Measurements from ENCODE around the gene PRKCA. TPM values are rescaled to one million over a fixed set of nuclear protein-coding genes. Genes with fewer than 3 reads are reported as not detected.

Gene PRKCA
- polyA plus RNA-seq, 2 of the 4 experiments (the other 2 are of a cell fraction) = 28.8 to 65.0 TPM

DNA sequence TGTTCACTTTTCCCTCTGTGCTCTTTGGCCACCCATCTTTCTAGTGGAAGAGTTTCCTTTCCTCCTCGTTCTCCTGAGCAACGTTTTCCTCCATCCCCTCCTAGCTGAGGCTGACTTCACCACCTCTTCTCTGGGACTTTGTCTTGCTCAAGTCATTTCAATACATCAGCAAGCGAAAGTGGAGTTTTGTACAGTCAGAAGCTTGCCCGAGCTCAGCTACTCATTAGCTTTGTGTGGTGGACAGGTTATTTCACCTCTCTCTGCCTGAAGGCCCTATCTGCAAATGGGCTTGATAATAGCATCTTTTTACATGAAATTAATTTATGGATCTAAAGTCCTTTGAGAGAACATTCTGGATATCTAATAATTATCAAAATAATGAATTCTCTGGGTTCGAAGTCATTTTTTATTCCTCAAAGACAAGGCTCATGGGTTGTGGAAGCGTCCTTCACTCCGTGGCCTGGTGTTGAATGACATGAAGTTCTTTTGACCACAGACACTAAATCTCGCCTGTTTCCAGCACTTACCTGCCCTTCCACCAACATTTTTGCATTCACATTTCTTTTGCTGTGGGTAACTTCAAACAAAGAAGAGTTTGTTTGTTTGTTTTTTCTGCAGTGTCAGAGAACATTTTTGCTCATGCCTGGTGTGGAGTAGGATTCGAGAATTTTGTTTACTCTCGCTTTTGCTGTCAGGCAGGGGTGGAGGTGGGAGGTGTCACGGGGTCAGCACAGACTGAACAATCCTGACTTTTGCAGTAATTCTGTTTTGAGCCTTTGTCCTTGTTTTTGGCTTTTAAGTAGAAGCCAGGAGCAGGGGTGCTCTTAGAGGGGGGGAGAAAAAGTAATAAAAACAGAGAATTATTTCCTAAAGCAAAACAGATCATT lies 377.5 kb downstream of the PRKCA start:
- no peak for DNase-seq (ENCODE audit: low read depth in 1 of 2, low spot score in 1 of 2)
- ATAC-seq = no peak
- no peak for FAIRE-seq
- POLR2A ChIA-PET = no interaction called here
- Histone ChIP-seq H3K9me3 (0 out of 3 replicates have a peak, but pooled peaks cover 3% of the 10 kb centered on the region), H3K4me2 (peak overlapping the region; percentile 17; the same call in 1 of the 3 replicates), H3K4me1 (peaks cover 47% of the 10 kb centered on the region), H3K4me3 (no peak overlapping the region), H3K27ac (peak overlapping the region; percentile 18 to 31; a peak in 2 of 6 replicates)
- TF ChIP-seq CHD2 (IDR thresholded peaks at IDR 0.05; ENCODE audit: low read length, partially characterized antibody) = no peak
- TF ChIP-seq, protein P1, sequence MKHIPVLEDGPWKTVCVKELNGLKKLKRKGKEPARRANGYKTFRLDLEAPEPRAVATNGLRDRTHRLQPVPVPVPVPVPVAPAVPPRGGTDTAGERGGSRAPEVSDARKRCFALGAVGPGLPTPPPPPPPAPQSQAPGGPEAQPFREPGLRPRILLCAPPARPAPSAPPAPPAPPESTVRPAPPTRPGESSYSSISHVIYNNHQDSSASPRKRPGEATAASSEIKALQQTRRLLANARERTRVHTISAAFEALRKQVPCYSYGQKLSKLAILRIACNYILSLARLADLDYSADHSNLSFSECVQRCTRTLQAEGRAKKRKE (CRISPR knock-in tag; IDR thresholded peaks at IDR 0.05; ENCODE audit: low read depth) = no peak
- no peak for TF ChIP-seq HOXB13 (CRISPR knock-in tag; IDR thresholded peaks at IDR 0.05; ENCODE audit: low read depth)
- WGBS (ENCODE audit: missing lambda C conversion rate) = 74% methylated on average over 11 of the region's 11 CpGs
- CTCF ChIA-PET = interaction anchor here (0.9 to 2.0 kb wide), 3 partner anchors 8 to 480 kb away, joined by 3 to 8 read pairs (median 5); no protein-coding TSS in a partner anchor

DNA sequence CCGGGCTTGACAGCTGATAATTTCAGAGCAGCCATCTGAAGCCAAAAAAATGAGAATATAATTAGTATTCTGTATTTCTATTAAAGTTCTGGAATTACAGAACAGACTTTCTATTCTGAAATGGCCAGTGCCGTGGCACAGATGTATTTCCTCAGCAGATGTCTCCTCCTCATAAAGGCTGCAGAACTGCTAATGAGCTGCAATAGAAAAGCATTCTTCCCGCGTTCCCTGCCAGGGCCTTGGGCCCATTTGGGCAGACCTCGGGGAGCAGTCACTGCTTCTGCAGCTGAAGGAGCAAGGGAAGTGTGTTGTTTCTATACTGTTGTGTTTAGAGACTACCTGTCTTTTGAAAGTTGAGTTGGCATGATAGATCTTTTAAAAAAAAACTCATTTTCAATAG lies 379.9 kb downstream of the PRKCA start:
- POLR2A ChIA-PET = no interaction called here
- WGBS (ENCODE audit: missing lambda C conversion rate) = 95% methylated on average over 5 of the region's 5 CpGs
- no peak overlapping the region for H3K4me2 ChIP-seq
- no peak overlapping the region for H3K4me3 ChIP-seq
- H3K9me3 ChIP-seq = 0 out of 3 replicates have a peak, but pooled peaks cover 3% of the 10 kb centered on the region
- FAIRE-seq = no peak
- H3K4me1 ChIP-seq = peaks cover 32% of the 10 kb centered on the region
- ATAC-seq = no peak
- CTCF ChIA-PET = interaction anchor here (1.0 to 3.8 kb wide), 3 partner anchors 8 to 517 kb away, joined by 3 to 24 read pairs (median 4); no protein-coding TSS in a partner anchor
- no peak for TF ChIP-seq EHF (CRISPR knock-in tag; IDR thresholded peaks at IDR 0.05)
- TF ChIP-seq CBX2 (IDR thresholded peaks at IDR 0.05; ENCODE audit: borderline replicate concordance, low read depth) = no peak
- no peak for TF ChIP-seq POLR2A (IDR thresholded peaks at IDR 0.05; ENCODE audit: low read length)
- no peak for TF ChIP-seq HDAC2 (IDR thresholded peaks at IDR 0.05)
- no peak for DNase-seq (ENCODE audit: low read depth in 1 of 2, low spot score in 1 of 2)
- no peak overlapping the region for H3K27ac ChIP-seq

DNA sequence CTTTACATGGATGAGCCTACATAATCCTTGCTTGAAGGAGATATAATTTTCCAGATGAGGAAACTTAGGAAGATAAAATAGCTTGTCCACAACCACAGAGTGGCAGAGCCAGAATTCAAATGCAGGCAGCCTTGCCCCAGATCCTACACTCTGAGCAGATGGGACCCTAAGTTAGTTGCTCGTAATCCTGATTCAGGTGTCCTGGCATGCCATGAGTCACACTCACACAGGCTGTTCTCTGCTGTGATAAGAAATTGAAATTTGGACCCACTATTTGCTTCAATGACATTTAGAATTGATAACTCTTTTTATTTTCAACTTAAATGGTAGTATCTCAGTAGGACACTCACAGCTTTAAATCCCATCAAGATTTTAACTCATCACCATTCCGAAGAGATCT lies 381.8 kb downstream of the PRKCA start:
- WGBS (ENCODE audit: missing lambda C conversion rate) = 72% methylated on average over 2 of the region's 2 CpGs
- Histone ChIP-seq H3K9me3 (no peaks in the 10 kb centered on the region), H3K27ac (no peak overlapping the region), H3K4me2 (0 out of 3 replicates have a peak overlapping the region, but pooled peaks have one; percentile 1), H3K4me1 (peaks cover 35% of the 10 kb centered on the region), H3K4me3 (no peak overlapping the region)
- POLR2A ChIA-PET = no interaction called here
- CTCF ChIA-PET = interaction anchor here (0.6 to 3.8 kb wide), 5 partner anchors 10 to 1595 kb away, joined by 3 to 24 read pairs (median 3); no protein-coding TSS in a partner anchor
- no peak for FAIRE-seq
- DNase-seq (ENCODE audit: low read depth in 1 of 2, low spot score in 1 of 2) = no peak
- TF ChIP-seq POLR2AphosphoS2 (conservative IDR thresholded peaks at IDR 0.05; ENCODE audit: low read length) (no peak), MYC (IDR thresholded peaks at IDR 0.05; ENCODE audit: borderline replicate concordance, low read length) (no peak), JUNB (IDR thresholded peaks at IDR 0.05) (no peak), NPAS2 (CRISPR knock-in tag; IDR thresholded peaks at IDR 0.05; ENCODE audit: borderline replicate concordance) (no peak), POLR2A (IDR thresholded peaks at IDR 0.05; ENCODE audit: low read length) (no peak), SMC3 (IDR thresholded peaks at IDR 0.05) (no peak), ESRRA (IDR thresholded peaks at IDR 0.05; ENCODE audit: borderline replicate concordance, low read length) (no peak), EHMT2 (IDR thresholded peaks at IDR 0.05; ENCODE audit: low read depth) (no peak), JUN (IDR thresholded peaks at IDR 0.05) (no peak), TFCP2L1 (CRISPR knock-in tag; IDR thresholded peaks at IDR 0.05) (no peak), HOXB5 (CRISPR knock-in tag; IDR thresholded peaks at IDR 0.05) (no peak), RNF2 (IDR thresholded peaks at IDR 0.05; ENCODE audit: borderline replicate concordance, low read depth) (no peak), ZSCAN20 (CRISPR knock-in tag; IDR thresholded peaks at IDR 0.05) (no peak), CHD2 (IDR thresholded peaks at IDR 0.05; ENCODE audit: low read length, partially characterized antibody) (no peak)
- TF ChIP-seq, protein P2, sequence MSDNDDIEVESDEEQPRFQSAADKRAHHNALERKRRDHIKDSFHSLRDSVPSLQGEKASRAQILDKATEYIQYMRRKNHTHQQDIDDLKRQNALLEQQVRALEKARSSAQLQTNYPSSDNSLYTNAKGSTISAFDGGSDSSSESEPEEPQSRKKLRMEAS (IDR thresholded peaks at IDR 0.05) = no peak
- TF ChIP-seq, protein P3, sequence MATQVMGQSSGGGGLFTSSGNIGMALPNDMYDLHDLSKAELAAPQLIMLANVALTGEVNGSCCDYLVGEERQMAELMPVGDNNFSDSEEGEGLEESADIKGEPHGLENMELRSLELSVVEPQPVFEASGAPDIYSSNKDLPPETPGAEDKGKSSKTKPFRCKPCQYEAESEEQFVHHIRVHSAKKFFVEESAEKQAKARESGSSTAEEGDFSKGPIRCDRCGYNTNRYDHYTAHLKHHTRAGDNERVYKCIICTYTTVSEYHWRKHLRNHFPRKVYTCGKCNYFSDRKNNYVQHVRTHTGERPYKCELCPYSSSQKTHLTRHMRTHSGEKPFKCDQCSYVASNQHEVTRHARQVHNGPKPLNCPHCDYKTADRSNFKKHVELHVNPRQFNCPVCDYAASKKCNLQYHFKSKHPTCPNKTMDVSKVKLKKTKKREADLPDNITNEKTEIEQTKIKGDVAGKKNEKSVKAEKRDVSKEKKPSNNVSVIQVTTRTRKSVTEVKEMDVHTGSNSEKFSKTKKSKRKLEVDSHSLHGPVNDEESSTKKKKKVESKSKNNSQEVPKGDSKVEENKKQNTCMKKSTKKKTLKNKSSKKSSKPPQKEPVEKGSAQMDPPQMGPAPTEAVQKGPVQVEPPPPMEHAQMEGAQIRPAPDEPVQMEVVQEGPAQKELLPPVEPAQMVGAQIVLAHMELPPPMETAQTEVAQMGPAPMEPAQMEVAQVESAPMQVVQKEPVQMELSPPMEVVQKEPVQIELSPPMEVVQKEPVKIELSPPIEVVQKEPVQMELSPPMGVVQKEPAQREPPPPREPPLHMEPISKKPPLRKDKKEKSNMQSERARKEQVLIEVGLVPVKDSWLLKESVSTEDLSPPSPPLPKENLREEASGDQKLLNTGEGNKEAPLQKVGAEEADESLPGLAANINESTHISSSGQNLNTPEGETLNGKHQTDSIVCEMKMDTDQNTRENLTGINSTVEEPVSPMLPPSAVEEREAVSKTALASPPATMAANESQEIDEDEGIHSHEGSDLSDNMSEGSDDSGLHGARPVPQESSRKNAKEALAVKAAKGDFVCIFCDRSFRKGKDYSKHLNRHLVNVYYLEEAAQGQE (IDR thresholded peaks at IDR 0.05) = no peak
- TF ChIP-seq, protein P4, sequence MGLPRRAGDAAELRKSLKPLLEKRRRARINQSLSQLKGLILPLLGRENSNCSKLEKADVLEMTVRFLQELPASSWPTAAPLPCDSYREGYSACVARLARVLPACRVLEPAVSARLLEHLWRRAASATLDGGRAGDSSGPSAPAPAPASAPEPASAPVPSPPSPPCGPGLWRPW (IDR thresholded peaks at IDR 0.05) = no peak
- ATAC-seq = peak in 1 of 2 experiments; percentile 47; a peak in 2 of 6 replicates
